ENCODE results near the gene SLC39A11.

GRCh38 chr17:73068322-73069153 is 23.9 kb downstream of the SLC39A11 start:
- no peak for TF ChIP-seq CTCF (IDR thresholded peaks at IDR 0.05)
- TF ChIP-seq POLR2AphosphoS5 (IDR thresholded peaks at IDR 0.05; ENCODE audit: low read depth, low read length), result no peak

Measured in Panc1 (cell line).